ENCODE measurements around the gene OSBPL3. TPM values are rescaled to one million over a fixed set of nuclear protein-coding genes. Genes with fewer than 3 reads are reported as not detected.
A peak's percentile ranks its signal among the peaks of the same experiment; 100 is the strongest.

OSBPL3 gene
- total and polyA plus RNA-seq, 2 donors (not counting 3 experiments of a cell fraction or from before 2014, with no cell fraction given) = 7.5 to 27.1 TPM

DNA sequence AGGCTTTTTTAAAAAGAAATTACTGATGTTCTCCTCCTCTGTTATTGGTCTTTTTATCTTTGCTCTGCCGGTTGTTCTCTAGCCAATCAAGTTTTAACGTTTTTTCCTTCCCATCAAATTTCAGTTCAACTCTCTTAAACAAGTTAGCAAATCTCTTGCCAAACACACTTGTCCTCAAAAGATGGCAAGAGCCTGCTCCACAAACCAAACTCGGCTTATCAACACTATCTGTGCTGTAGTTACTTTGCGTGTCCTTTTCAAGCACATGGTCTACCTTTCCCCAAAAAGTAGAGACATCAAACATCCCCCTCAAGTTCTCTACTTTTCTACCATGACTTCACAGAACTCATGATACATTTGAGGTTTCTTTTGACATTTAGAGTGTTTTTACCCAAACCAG, 71.3 kb downstream of the OSBPL3 start:
- BruUV-seq (replicated peaks) = no TSS peak
- Histone ChIP-seq H3K79me2 (ENCODE audit: control insufficient read depth, insufficient read depth, low read length) (peaks cover 73% of the 10 kb centered on the region), H3K4me2 (ENCODE audit: insufficient read depth, low read length) (no peak overlapping the region), H3K36me3 (ENCODE audit: control insufficient read depth in 2 of 2, extremely low read depth in 1 of 2, insufficient read depth in 2 of 2, low read length in 2 of 2) (no peaks in the 10 kb centered on the region), H3K9me1 (replicated peaks; ENCODE audit: control insufficient read depth, extremely low read depth, insufficient read depth, low read length) (no peaks in the 10 kb centered on the region), H4K20me1 (replicated peaks; ENCODE audit: control insufficient read depth, extremely low read depth, insufficient read depth, low read length) (no peaks in the 10 kb centered on the region), H2AFZ (ENCODE audit: low read depth, low read length) (no peak overlapping the region), H3K9ac (replicated peaks; ENCODE audit: extremely low read depth, insufficient read depth, low read length) (no peak overlapping the region), H3K9me3 (replicated peaks; ENCODE audit: control insufficient read depth, insufficient read depth, low read length) (no peaks in the 10 kb centered on the region), H3K4me3 (replicated peaks in 1 of 3; ENCODE audit: insufficient read depth in 1 of 3, low read depth in 1 of 3, low read length in 3 of 3) (no peak overlapping the region), H3K27me3 (ENCODE audit: control insufficient read depth in 2 of 2, insufficient read depth in 2 of 2, low read length in 2 of 2) (no peaks in the 10 kb centered on the region), H3K4me1 (ENCODE audit: control insufficient read depth, extremely low read depth, insufficient read depth, low read length) (peaks cover 61% of the 10 kb centered on the region), H3K27ac (ENCODE audit: insufficient read depth, low read depth, low read length) (peak overlapping the region; percentile 90)
- no peak for FAIRE-seq
- intact Hi-C loops (cut with micrococcal nuclease) (loop anchor here (5.0 kb wide), 1 partner anchor 66 kb away; no protein-coding TSS in a partner anchor), dilution Hi-C loops (cut with MboI; ENCODE audit: extremely low pct_ligation_motif_present, low sequenced_read_pairs) (no loop called here)
- POLR2A ChIA-PET = no interaction called here
- no peak for DNase-seq (ENCODE audit: low read depth, low spot score)
- TF ChIP-seq JUN (IDR thresholded peaks at IDR 0.05; ENCODE audit: borderline replicate concordance, insufficient read depth, insufficient read length, low read depth) = no peak
- TF ChIP-seq EZH2 (IDR thresholded peaks at IDR 0.05; ENCODE audit: borderline replicate concordance, low read depth, low read length, severe bottlenecking) = no peak
- TF ChIP-seq, protein P1, sequence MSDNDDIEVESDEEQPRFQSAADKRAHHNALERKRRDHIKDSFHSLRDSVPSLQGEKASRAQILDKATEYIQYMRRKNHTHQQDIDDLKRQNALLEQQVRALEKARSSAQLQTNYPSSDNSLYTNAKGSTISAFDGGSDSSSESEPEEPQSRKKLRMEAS (IDR thresholded peaks at IDR 0.05; ENCODE audit: insufficient read depth, insufficient read length) = no peak
- TF ChIP-seq, protein P2, sequence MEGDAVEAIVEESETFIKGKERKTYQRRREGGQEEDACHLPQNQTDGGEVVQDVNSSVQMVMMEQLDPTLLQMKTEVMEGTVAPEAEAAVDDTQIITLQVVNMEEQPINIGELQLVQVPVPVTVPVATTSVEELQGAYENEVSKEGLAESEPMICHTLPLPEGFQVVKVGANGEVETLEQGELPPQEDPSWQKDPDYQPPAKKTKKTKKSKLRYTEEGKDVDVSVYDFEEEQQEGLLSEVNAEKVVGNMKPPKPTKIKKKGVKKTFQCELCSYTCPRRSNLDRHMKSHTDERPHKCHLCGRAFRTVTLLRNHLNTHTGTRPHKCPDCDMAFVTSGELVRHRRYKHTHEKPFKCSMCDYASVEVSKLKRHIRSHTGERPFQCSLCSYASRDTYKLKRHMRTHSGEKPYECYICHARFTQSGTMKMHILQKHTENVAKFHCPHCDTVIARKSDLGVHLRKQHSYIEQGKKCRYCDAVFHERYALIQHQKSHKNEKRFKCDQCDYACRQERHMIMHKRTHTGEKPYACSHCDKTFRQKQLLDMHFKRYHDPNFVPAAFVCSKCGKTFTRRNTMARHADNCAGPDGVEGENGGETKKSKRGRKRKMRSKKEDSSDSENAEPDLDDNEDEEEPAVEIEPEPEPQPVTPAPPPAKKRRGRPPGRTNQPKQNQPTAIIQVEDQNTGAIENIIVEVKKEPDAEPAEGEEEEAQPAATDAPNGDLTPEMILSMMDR (IDR thresholded peaks at IDR 0.05; ENCODE audit: extremely low read depth in 1 of 2, insufficient read depth in 1 of 2, low read depth in 1 of 2, low read length in 2 of 2) = no peak
- TF ChIP-seq MYC (IDR thresholded peaks at IDR 0.05; ENCODE audit: low read depth, low read length) = no peak
- TF ChIP-seq FOS (IDR thresholded peaks at IDR 0.05; ENCODE audit: borderline replicate concordance, insufficient read depth, low read length) = no peak
- no peak for TF ChIP-seq POLR2A (IDR thresholded peaks at IDR 0.05; ENCODE audit: low read depth, low read length)
- no peak for TF ChIP-seq GATA2 (IDR thresholded peaks at IDR 0.05; ENCODE audit: insufficient read depth, insufficient read length, low read depth, low read length)
- TF ChIP-seq POLR2AphosphoS5 (IDR thresholded peaks at IDR 0.05; ENCODE audit: insufficient read depth, low read depth, low read length) = no peak
- CTCF ChIA-PET = interaction anchor here (0.8 to 3.2 kb wide), 7 partner anchors 8 to 184 kb away, joined by 3 to 20 read pairs (median 4); partner anchors contain the start of gene OSBPL3

All from endothelial cell of umbilical vein (primary cell).